ENCODE measurements around the gene GIGYF1. TPM values are rescaled to one million over a fixed set of nuclear protein-coding genes. Genes with fewer than 3 reads are reported as not detected.
"Not testable (repeated sequence)": the region's sequence is repeated elsewhere in the genome, so short reads cannot be mapped to it uniquely, and the experiment has no call there.

The GIGYF1 gene
- total RNA-seq, 4 donors from 2014 or later, result 8.0 to 24.2 (median 13.8) TPM

GRCh38 chr7:100673302-100673941, 20.6 kb downstream of the GIGYF1 start, which contains the start of gene GNB2:
TSS of gene GNB2 (plus strand) at chr7:100673740. CDS start at chr7:100676266, 2,526 bp downstream.
- intact Hi-C loops (cut with DNase I), result no loop called here
- WGBS, 2 donors, result no CpG with 5 or more reads among the region's 65 CpGs
- H3K9me3 ChIP-seq, result no peaks in the 10 kb centered on the region
- peaks cover 14 to 23% (median 20%) of the 10 kb centered on the region in 3 donors for H3K36me3 ChIP-seq
- peaks cover 9 to 40% (median 12%) of the 10 kb centered on the region in 3 donors for H3K4me1 ChIP-seq
- DNase-seq, result peak; percentile 92
- TF ChIP-seq, protein P1, sequence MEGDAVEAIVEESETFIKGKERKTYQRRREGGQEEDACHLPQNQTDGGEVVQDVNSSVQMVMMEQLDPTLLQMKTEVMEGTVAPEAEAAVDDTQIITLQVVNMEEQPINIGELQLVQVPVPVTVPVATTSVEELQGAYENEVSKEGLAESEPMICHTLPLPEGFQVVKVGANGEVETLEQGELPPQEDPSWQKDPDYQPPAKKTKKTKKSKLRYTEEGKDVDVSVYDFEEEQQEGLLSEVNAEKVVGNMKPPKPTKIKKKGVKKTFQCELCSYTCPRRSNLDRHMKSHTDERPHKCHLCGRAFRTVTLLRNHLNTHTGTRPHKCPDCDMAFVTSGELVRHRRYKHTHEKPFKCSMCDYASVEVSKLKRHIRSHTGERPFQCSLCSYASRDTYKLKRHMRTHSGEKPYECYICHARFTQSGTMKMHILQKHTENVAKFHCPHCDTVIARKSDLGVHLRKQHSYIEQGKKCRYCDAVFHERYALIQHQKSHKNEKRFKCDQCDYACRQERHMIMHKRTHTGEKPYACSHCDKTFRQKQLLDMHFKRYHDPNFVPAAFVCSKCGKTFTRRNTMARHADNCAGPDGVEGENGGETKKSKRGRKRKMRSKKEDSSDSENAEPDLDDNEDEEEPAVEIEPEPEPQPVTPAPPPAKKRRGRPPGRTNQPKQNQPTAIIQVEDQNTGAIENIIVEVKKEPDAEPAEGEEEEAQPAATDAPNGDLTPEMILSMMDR (IDR thresholded peaks at IDR 0.05), result peak in 2 of 6 experiments; percentile 6 to 12
- TF ChIP-seq POLR2A (IDR thresholded peaks at IDR 0.05), result peak in 3 of 4 donors; percentile 72 to 86 (median 75)
- no peaks in the 10 kb centered on the region for H3K27me3 ChIP-seq
- H3K4me3 ChIP-seq, result peak within 1 kb of the TSS; percentile 70 to 99 (median 98)
- H3K27ac ChIP-seq, result peak within 1 kb of the TSS; percentile 96 to 100 (median 99)

DNA sequence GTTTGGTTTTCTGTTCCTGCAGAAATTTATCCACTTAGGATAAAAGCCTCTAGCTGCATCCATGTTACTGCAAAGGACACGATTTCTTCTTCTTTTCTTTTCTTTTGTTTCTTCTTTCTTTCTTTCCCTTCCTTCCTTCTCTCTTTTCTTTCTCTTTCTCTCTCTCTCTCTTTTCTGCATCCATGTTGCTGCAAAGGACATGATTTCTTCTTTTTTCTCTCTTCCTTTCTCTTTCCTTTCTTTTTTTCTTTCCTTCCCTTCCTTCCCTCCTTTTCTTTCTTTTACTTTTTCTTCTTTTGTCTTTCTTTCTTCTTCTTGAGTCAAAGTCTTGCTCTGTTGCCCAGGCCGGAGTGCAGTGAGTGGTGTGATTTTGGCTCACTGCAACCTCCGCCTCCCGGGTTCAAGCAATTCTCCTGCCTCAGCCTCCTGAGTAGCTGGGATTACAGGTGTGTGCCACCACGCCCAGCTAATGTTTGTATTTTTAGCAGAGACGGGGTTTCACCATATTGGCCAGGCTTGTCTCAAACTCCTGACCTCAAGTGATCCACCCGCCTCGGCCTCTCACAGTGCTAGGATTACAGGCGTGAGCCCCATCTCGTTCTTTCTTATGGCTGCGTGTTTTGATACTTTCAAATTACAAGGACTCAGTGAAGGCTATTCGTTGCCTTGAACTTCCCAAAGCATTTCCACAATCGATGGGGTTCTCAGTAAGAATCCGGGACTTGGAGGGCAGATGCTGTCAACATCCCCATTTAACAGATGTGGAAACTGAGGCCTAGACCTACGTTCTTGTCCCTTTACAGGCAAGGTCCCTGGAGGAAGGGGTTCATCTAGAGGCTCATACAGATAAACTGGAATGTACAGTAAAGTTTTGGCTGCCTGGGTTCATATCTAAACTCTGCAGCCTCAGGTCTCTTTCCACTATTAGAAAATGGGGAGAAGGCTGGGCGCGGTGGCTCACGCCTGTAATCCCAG, 22.4 kb downstream of the GIGYF1 start:
- H3K4me1 ChIP-seq, result peaks cover 9 to 23% (median 12%) of the 10 kb centered on the region in 3 donors
- TF ChIP-seq POLR2A (IDR thresholded peaks at IDR 0.05), result no peak
- TF ChIP-seq, protein P1 (IDR thresholded peaks at IDR 0.05), result no peak
- no peaks in the 10 kb centered on the region for H3K9me3 ChIP-seq
- DNase-seq, result no peak
- H3K4me3 ChIP-seq, result no peak overlapping the region
- H3K27me3 ChIP-seq, result no peaks in the 10 kb centered on the region
- 84 to 88% methylated on average over 9 to 15 of the region's 18 CpGs for WGBS, 2 donors
- intact Hi-C loops (cut with DNase I), result no loop called here
- peaks cover 0 to 6% (median 2%) of the 10 kb centered on the region in 3 donors for H3K36me3 ChIP-seq
- H3K27ac ChIP-seq, result no peak overlapping the region

GRCh38 chr7:100670074-100670473, 24.0 kb downstream of the GIGYF1 start:
- intact Hi-C loops (cut with DNase I), result no loop called here
- Histone ChIP-seq H3K27me3 (no peaks in the 10 kb centered on the region), H3K4me1 (peaks cover 3 to 7% (median 4%) of the 10 kb centered on the region in 3 donors), H3K36me3 (no peaks in the 10 kb centered on the region), H3K27ac (no peak overlapping the region), H3K4me3 (no peak overlapping the region), H3K9me3 (no peaks in the 10 kb centered on the region)
- TF ChIP-seq POLR2A (IDR thresholded peaks at IDR 0.05), result no peak
- TF ChIP-seq, protein P1 (IDR thresholded peaks at IDR 0.05), result no peak
- WGBS, 2 donors, result 54 to 56% methylated on average over 8 of the region's 8 CpGs
- DNase-seq, result no peak

DNA sequence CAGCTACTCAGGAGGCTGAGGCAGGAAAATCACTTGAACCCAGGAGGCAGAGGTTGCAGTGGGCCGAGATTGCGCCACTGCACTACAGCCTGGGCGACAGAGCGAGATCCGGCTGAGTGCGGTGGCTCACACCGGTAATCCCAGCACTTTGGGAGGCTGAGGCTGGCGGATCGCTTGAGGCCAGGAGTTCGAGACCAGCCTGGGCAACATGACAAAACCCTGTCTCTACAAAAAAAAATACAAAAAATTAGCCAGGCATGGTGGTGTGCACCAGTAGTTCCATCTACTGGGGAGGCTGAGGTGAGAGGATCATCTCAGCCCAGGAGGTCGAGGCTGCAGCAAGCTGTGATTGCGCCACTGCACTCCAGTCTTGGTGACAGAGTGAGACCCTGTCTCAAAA, 24.9 kb downstream of the GIGYF1 start:
- H3K4me3 ChIP-seq; H3K9me3 ChIP-seq; DNase-seq; H3K4me1 ChIP-seq; intact Hi-C loops (cut with DNase I); H3K27me3 ChIP-seq; H3K27ac ChIP-seq; H3K36me3 ChIP-seq: not testable (repeated sequence)
- WGBS, 2 donors, result 86 to 94% methylated on average over 12 of the region's 12 CpGs

DNA sequence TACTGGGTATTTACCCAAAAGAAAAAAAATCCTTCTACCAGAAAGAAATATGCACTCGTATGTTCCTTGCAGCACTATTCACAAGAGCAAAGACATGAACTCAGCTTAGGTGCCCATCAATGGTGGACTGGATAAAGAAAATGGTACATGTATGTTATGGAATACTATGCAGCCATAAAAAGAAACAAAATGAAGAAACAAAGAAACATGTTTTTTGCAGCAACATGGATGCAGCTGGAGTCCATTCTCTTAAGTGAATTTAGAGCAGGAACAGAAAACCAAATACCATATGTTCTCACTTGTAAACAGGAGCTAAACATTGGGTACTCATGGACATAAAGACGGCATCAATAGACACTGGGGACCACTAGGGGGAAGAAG, 26.0 kb downstream of the GIGYF1 start:
- TF ChIP-seq POLR2A (IDR thresholded peaks at IDR 0.05), result no peak
- TF ChIP-seq, protein P1 (IDR thresholded peaks at IDR 0.05), result no peak
- DNase-seq, result no peak
- H3K27me3 ChIP-seq, result no peaks in the 10 kb centered on the region
- H3K9me3 ChIP-seq, result no peaks in the 10 kb centered on the region
- intact Hi-C loops (cut with DNase I), result no loop called here
- H3K4me1 ChIP-seq, result peaks cover 3 to 5% (median 4%) of the 10 kb centered on the region in 3 donors
- no peaks in the 10 kb centered on the region for H3K36me3 ChIP-seq
- no peak overlapping the region for H3K4me3 ChIP-seq
- no peak overlapping the region for H3K27ac ChIP-seq
- WGBS, 2 donors, result 85 to 86% methylated on average over 2 of the region's 2 CpGs

Measured in esophagus squamous epithelium (tissue), 5 donors.